Body of pancreas (tissue), 4 donors: ENCODE results near the gene NSD2. TPM values are rescaled to one million over a fixed set of nuclear protein-coding genes. Genes with fewer than 3 reads are reported as not detected.

Source experiments
- ATAC-seq: fragments of 150-250 bp; one replicate; pipeline ENCODE4 v1.9.1; 2016
- DNase-seq, 4 donors: peaks; one replicate each; pipeline ENCODE4 v3.0.0-alpha.2; 2019
- H3K27ac ChIP-seq, 4 donors: fragments of 200-600 bp; sonication (generic); 1 replicate in 3 of 4; 2 replicates in 1 of 4; pipeline versions ENCODE4 v1.5.1 to v1.6.1; 2016 to 2019; ENCODE audit warnings: mild to moderate bottlenecking in 1 of 4, mixed read lengths in 1 of 4, moderate library complexity in 1 of 4
- H3K27me3 ChIP-seq, 2 donors: fragments of 200-600 bp; sonication (generic); one replicate each; pipeline ENCODE4 v1.6.0; 2016; ENCODE audit warnings: mild to moderate bottlenecking in 1 of 2
- H3K36me3 ChIP-seq, 2 donors: fragments of 200-600 bp; sonication (generic); replicated peaks in 1 of 2; 2 replicates each; pipeline ENCODE4 v1.5.1; 2016; ENCODE audit warnings: low read depth in 2 of 2; ENCODE audit not compliant: insufficient read depth in 1 of 2
- H3K4me1 ChIP-seq: fragments of 200-600 bp; sonication (generic); one replicate; pipeline ENCODE4 v1.6.0; 2016
- H3K4me3 ChIP-seq, 2 donors: fragments of 200-600 bp; sonication (generic); 1 replicate in 1 of 2; 2 replicates in 1 of 2; pipeline ENCODE4 v1.5.1; 2016 to 2019
- H3K9me3 ChIP-seq, 3 donors: fragments of 200-600 bp; sonication (generic); 1 replicate in 2 of 3; 2 replicates in 1 of 3; pipeline ENCODE4 v1.5.1; 2016
- POLR2A ChIP-seq, 3 donors: fragments of 450-650 bp; IDR thresholded peaks; one replicate each; pipeline ENCODE4 v1.6.1; 2016; ENCODE audit warnings: antibody characterized with exemption in 3 of 3, mild to moderate bottlenecking in 2 of 3
- WGBS, 2 donors: methylation state at CpG; one replicate each; pipeline ENCODE4 v1.1.5; 2017; 5-methylcytosine and 5-hydroxymethylcytosine counted together
- intact Hi-C: fragments of 100-400 bp; cut with DNase I; formaldehyde crosslinking; loops from one replicate; pipeline ENCODE4 v1.15.1; 2023
- total RNA-seq, 2 donors: library from RNA; depleted of rRNA; stranded (reverse); fragments of >200 nt; gene quantifications; one replicate each; pipeline ENCODE4 v1.1.0, GENCODE V29; 2016
- TF ChIP-seq, protein P1 (sequence below), 7 experiments: fragments of 450-650 bp in 4 of 7; fragments of 200-600 bp in 3 of 7; sonication (generic) in 3 of 7; IDR thresholded peaks; one replicate each; pipeline ENCODE4 v1.5.1; 2016 to 2019; ENCODE audit warnings: antibody characterized with exemption in 7 of 7

Gene NSD2
- total RNA-seq, 2 donors from 2014 or later: 38.1 to 40.2 TPM

DNA sequence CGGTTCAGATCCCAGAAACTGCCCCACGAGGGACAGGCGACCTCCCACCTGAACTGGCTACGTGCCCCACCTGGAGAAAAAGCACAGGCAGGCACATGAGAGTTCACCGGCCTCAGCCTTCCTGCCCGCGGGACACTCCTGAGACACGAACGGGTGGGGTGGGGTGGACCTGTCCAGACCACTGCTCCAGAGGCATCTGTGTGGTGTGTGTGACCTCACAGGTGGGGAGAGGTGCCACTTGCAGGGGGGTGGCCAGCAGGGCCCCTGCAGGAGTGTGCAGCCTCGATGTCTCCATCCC is 119.1 kb downstream of the NSD2 start:
- no peak overlapping the region for H3K27ac ChIP-seq
- H3K4me3 ChIP-seq: no peak overlapping the region
- TF ChIP-seq POLR2A (IDR thresholded peaks at IDR 0.05): no peak
- ATAC-seq: no peak
- no peaks in the 10 kb centered on the region for H3K27me3 ChIP-seq
- no peak for DNase-seq
- H3K4me1 ChIP-seq: no peaks in the 10 kb centered on the region
- H3K9me3 ChIP-seq: no peaks in the 10 kb centered on the region
- peaks cover 0 to 22% of the 10 kb centered on the region in 2 donors for H3K36me3 ChIP-seq
- intact Hi-C loops: no loop called here
- 91 to 92% methylated on average over 10 of the region's 10 CpGs for WGBS, 2 donors

DNA sequence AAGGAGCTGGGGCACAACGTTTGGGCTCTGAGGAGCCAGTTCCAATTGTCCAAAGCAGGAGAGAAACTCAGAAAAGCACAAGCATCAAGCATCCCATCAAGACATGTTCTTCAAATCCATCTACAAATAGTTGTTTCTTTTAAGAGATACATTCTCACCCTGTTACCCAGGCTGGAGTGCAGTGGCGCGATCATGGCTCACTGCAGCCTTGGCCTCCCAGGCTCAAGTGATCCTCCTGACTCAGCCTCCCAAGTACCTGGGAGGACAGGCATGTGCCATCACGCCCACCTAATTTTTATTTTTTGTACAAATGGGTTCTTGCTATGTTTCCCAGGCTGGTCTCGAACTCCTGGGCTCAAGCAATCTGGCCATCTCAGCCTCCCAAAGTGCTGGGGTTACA is 119.5 kb downstream of the NSD2 start:
- Histone ChIP-seq H3K4me1 (no peaks in the 10 kb centered on the region), H3K9me3 (no peaks in the 10 kb centered on the region), H3K4me3 (no peak overlapping the region), H3K36me3 (peaks cover 0 to 18% of the 10 kb centered on the region in 2 donors), H3K27me3 (no peaks in the 10 kb centered on the region), H3K27ac (no peak overlapping the region)
- intact Hi-C loops: no loop called here
- DNase-seq (no peak), ATAC-seq (no peak)
- no peak for TF ChIP-seq POLR2A (IDR thresholded peaks at IDR 0.05)
- TF ChIP-seq, protein P1, sequence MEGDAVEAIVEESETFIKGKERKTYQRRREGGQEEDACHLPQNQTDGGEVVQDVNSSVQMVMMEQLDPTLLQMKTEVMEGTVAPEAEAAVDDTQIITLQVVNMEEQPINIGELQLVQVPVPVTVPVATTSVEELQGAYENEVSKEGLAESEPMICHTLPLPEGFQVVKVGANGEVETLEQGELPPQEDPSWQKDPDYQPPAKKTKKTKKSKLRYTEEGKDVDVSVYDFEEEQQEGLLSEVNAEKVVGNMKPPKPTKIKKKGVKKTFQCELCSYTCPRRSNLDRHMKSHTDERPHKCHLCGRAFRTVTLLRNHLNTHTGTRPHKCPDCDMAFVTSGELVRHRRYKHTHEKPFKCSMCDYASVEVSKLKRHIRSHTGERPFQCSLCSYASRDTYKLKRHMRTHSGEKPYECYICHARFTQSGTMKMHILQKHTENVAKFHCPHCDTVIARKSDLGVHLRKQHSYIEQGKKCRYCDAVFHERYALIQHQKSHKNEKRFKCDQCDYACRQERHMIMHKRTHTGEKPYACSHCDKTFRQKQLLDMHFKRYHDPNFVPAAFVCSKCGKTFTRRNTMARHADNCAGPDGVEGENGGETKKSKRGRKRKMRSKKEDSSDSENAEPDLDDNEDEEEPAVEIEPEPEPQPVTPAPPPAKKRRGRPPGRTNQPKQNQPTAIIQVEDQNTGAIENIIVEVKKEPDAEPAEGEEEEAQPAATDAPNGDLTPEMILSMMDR (IDR thresholded peaks at IDR 0.05): no peak
- 76 to 90% methylated on average over 5 of the region's 5 CpGs for WGBS, 2 donors

DNA sequence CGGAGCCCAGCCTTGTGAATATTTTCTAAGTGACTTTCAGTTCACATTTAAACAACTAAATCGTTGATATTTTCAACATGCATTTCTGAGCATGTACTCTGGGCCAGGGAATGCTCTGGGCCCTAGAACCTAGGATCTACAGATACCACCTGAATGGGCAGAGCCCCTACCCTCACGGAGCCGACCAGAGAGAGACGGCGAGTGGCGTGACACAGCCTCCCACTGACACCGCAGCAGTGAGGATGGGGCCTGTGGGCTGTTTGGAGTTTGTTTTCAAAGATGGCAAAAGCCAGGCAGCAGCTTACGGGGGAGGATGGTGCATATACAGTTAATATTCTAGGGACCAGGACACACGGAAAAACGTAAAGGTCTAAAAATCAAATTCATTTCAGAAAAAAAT is 119.9 kb downstream of the NSD2 start:
- Histone ChIP-seq H3K27ac (no peak overlapping the region), H3K4me1 (no peaks in the 10 kb centered on the region), H3K36me3 (peaks cover 0 to 15% of the 10 kb centered on the region in 2 donors), H3K9me3 (no peaks in the 10 kb centered on the region), H3K27me3 (no peaks in the 10 kb centered on the region), H3K4me3 (no peak overlapping the region)
- ATAC-seq: no peak
- WGBS, 2 donors: 87 to 88% methylated on average over 11 of the region's 11 CpGs
- TF ChIP-seq, protein P1 (IDR thresholded peaks at IDR 0.05): no peak
- no peak for TF ChIP-seq POLR2A (IDR thresholded peaks at IDR 0.05)
- intact Hi-C loops: no loop called here
- no peak for DNase-seq

DNA sequence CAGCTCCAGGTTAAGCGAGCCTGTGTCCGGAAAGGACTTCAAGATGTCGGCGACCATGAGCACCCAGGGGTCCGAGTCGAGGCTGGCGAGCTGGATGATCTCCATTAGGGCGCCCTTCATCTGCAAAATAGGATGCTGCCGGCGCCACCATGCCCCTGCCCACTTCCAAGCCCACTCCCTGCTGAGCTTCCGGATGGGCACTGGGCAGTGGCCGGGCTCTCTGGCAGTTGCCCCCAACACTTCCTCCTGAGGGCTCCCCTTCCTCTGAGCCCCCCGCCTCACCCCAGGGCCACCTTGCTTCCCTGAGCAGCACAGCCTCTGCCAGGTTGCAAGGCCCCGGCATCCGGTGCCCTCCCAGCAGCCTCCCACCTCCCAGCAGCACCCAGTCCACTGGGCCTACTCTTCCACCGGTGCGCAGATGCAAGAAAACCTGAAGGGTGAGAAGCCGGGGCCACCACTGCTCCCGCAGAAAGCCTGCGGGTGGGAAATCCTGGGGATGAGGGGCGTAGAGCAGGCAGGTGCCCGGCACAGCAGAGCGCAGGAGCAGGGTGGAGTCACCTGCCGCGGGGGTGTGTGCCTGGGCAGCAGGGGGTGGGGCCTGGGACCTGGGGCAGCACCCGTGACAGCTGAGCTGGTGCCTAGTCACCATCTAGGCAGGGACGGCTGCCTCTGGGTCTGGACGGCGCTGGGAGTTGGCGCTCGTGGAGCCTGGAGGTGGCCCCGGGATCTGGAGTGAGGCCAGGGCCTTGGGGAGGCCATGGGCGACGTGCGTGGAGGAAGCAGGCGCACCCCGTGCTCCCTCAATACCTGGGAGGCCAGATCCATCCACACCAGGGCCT is 120.6 kb downstream of the NSD2 start:
- DNase-seq: no peak
- no peak overlapping the region for H3K4me3 ChIP-seq
- no peak overlapping the region for H3K27ac ChIP-seq
- no peaks in the 10 kb centered on the region for H3K27me3 ChIP-seq
- no peaks in the 10 kb centered on the region for H3K4me1 ChIP-seq
- H3K36me3 ChIP-seq: peaks cover 0 to 11% of the 10 kb centered on the region in 2 donors
- no peaks in the 10 kb centered on the region for H3K9me3 ChIP-seq
- 91 to 93% methylated on average over 34 to 36 of the region's 37 CpGs for WGBS, 2 donors
- ATAC-seq: no peak
- no peak for TF ChIP-seq POLR2A (IDR thresholded peaks at IDR 0.05)
- TF ChIP-seq, protein P1 (IDR thresholded peaks at IDR 0.05): no peak
- intact Hi-C loops: no loop called here

DNA sequence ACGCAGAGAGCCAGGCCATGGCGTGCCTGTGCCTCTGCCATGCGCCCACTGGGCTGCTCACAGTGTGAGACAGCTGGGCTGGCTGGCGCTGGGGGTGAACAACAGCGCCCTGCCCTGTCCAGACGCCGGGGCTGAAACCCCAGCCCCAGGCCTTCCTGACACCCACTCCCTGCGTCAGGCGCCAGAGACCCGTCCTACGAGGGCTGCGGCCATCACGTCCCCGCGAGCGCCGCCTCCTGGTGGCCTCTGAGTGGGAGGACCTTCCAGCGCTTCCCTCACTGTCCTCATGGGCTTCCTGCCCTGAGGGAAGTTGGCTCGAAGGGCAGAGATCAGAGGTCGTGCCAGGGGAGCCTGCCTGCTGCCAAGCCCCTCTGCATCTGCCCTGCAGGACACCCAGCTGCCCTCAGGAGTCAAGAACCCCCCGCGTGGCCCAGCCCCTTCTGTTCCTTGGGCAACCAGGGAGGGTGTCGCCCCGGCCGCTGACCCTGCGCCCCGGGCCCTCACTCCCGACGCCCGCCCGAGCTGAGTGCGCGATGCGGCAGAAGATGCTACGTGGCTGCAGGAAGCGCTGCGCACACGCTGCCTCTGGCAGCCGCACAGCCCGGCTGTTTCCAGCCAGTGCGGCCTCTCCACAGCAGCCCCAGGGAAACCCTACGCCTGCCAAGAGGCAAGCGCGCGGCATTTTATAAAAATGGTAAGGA is 121.4 kb downstream of the NSD2 start:
- H3K9me3 ChIP-seq: no peaks in the 10 kb centered on the region
- DNase-seq: no peak
- H3K4me3 ChIP-seq: no peak overlapping the region
- peaks cover under 1% of the 10 kb centered on the region for H3K4me1 ChIP-seq
- intact Hi-C loops: no loop called here
- ATAC-seq: no peak
- no peak for TF ChIP-seq POLR2A (IDR thresholded peaks at IDR 0.05)
- TF ChIP-seq, protein P1 (IDR thresholded peaks at IDR 0.05): no peak
- no peaks in the 10 kb centered on the region for H3K27me3 ChIP-seq
- WGBS, 2 donors: 88 to 96% methylated on average over 11 to 44 of the region's 45 CpGs
- peaks cover 0 to 7% of the 10 kb centered on the region in 2 donors for H3K36me3 ChIP-seq
- no peak overlapping the region for H3K27ac ChIP-seq
